Activated T-cell treated with anti-CD3 and anti-CD28 coated beads, Interleukin-2, amount 50 U/mL, for 4 hours (primary cell): Measurements from ENCODE around the gene RPUSD4. TPM values are rescaled to one million over a fixed set of nuclear protein-coding genes. Genes with fewer than 3 reads are reported as not detected.
A peak's percentile ranks its signal among the peaks of the same experiment; 100 is the strongest.
"Not testable (repeated sequence)": the region's sequence is repeated elsewhere in the genome, so short reads cannot be mapped to it uniquely, and the experiment has no call there.

Source experiments
- ATAC-seq, 2 donors: fragments of 200-7000 bp; cut with Tn5 transposase; one replicate each; pipeline ENCODE4 v1.10.0; 2021
- DNase-seq: peaks from one replicate; pipeline ENCODE4 v3.0.0-alpha.2; 2020
- H3K27me3 Mint-ChIP-seq: one replicate; pipeline ENCODE4 v1.8.0; 2021; ENCODE audit warnings: low read depth, mixed read lengths
- H3K36me3 Mint-ChIP-seq: one replicate; pipeline ENCODE4 v1.8.0; 2022; ENCODE audit warnings: mixed read lengths; ENCODE audit not compliant: insufficient read depth
- H3K4me1 Mint-ChIP-seq: one replicate; pipeline ENCODE4 v1.8.0; 2021; ENCODE audit warnings: low read depth, mixed read lengths
- H3K4me3 Mint-ChIP-seq: one replicate; pipeline ENCODE4 v1.8.0; 2021; ENCODE audit warnings: mild to moderate bottlenecking, moderate library complexity, mixed read lengths
- H3K9me3 Mint-ChIP-seq: one replicate; pipeline ENCODE4 v1.8.0; 2021; ENCODE audit warnings: mixed read lengths
- total RNA-seq, 3 donors: library from RNA; stranded (reverse); gene quantifications; one replicate each; pipeline ENCODE4 v1.2.1, GENCODE V29; 2021

The RPUSD4 gene
- 10 to 100 TPM; 51.0 to 52.0 (median 51.4) TPM for total RNA-seq

- Mint-ChIP-seq H3K36me3 (peaks cover 25% of the 10 kb centered on the region), H3K27me3 (no peaks in the 10 kb centered on the region), H3K9me3 (no peaks in the 10 kb centered on the region), H3K4me1 (peaks cover 41% of the 10 kb centered on the region), H3K4me3 (peak within 1 kb of the TSS; percentile 98)
- ATAC-seq (peak; percentile 92 to 93), DNase-seq (peak; percentile 99)
Measured at GRCh38 chr11:126211236-126212088, at the start of gene RPUSD4, which contains the start of gene FAM118B. TSS of gene RPUSD4 (minus strand) at chr11:126211650. CDS start at chr11:126211638, 12 bp downstream. TSS of gene FAM118B (plus strand) at chr11:126211782. CDS start at chr11:126235002, 23,220 bp downstream.

- no peak for ATAC-seq
- peaks cover 18% of the 10 kb centered on the region for H3K36me3 Mint-ChIP-seq
- H3K4me3 Mint-ChIP-seq, result no peak overlapping the region
- no peaks in the 10 kb centered on the region for H3K9me3 Mint-ChIP-seq
- H3K4me1 Mint-ChIP-seq, result no peaks in the 10 kb centered on the region
- no peaks in the 10 kb centered on the region for H3K27me3 Mint-ChIP-seq
- no peak for DNase-seq
Measured at GRCh38 chr11:126257764-126258163, 46.3 kb upstream of the RPUSD4 start.

- DNase-seq, result no peak
- peaks cover 18% of the 10 kb centered on the region for H3K36me3 Mint-ChIP-seq
Measured at GRCh38 chr11:126257144-126257543, 45.7 kb upstream of the RPUSD4 start.

GRCh38 chr11:126256216-126256615 lies 44.8 kb upstream of the RPUSD4 start:
- Mint-ChIP-seq H3K9me3 (no peaks in the 10 kb centered on the region), H3K4me3 (no peak overlapping the region), H3K27me3 (no peaks in the 10 kb centered on the region), H3K4me1 (no peaks in the 10 kb centered on the region), H3K36me3 (peaks cover 17% of the 10 kb centered on the region)
- ATAC-seq, result no peak
- DNase-seq, result no peak

More at GRCh38 chr11:126257144-126257543, 45.7 kb upstream of the RPUSD4 start:
- H3K4me3 Mint-ChIP-seq, result no peak overlapping the region
- H3K9me3 Mint-ChIP-seq, result no peaks in the 10 kb centered on the region
- ATAC-seq, result no peak
- H3K27me3 Mint-ChIP-seq, result no peaks in the 10 kb centered on the region
- H3K4me1 Mint-ChIP-seq, result no peaks in the 10 kb centered on the region

- not testable (repeated sequence) for H3K4me1 Mint-ChIP-seq, H3K4me3 Mint-ChIP-seq, ATAC-seq, H3K27me3 Mint-ChIP-seq, DNase-seq, H3K9me3 Mint-ChIP-seq
- peaks cover 14% of the 10 kb centered on the region for H3K36me3 Mint-ChIP-seq
Measured at GRCh38 chr11:126255507-126255906, 44.1 kb upstream of the RPUSD4 start.

- DNase-seq (no peak), ATAC-seq (no peak)
- H3K36me3 Mint-ChIP-seq, result peaks cover 14% of the 10 kb centered on the region
- no peaks in the 10 kb centered on the region for H3K9me3 Mint-ChIP-seq
- no peak overlapping the region for H3K4me3 Mint-ChIP-seq
- H3K27me3 Mint-ChIP-seq, result no peaks in the 10 kb centered on the region
- H3K4me1 Mint-ChIP-seq, result no peaks in the 10 kb centered on the region
Measured at GRCh38 chr11:126254819-126255218, 43.4 kb upstream of the RPUSD4 start.

GRCh38 chr11:126253265-126253664 lies 41.8 kb upstream of the RPUSD4 start:
- H3K9me3 Mint-ChIP-seq, result no peaks in the 10 kb centered on the region
- H3K4me1 Mint-ChIP-seq, result no peaks in the 10 kb centered on the region
- H3K36me3 Mint-ChIP-seq, result peaks cover 16% of the 10 kb centered on the region
- H3K4me3 Mint-ChIP-seq, result no peak overlapping the region
- H3K27me3 Mint-ChIP-seq, result no peaks in the 10 kb centered on the region
- ATAC-seq (no peak), DNase-seq (no peak)

GRCh38 chr11:126246636-126247035 lies 35.2 kb upstream of the RPUSD4 start:
- peaks cover 19% of the 10 kb centered on the region for H3K36me3 Mint-ChIP-seq
- no peak overlapping the region for H3K4me3 Mint-ChIP-seq
- no peaks in the 10 kb centered on the region for H3K4me1 Mint-ChIP-seq
- ATAC-seq, result no peak
- no peaks in the 10 kb centered on the region for H3K27me3 Mint-ChIP-seq
- H3K9me3 Mint-ChIP-seq, result no peaks in the 10 kb centered on the region
- no peak for DNase-seq

GRCh38 chr11:126233391-126233790 lies 21.9 kb upstream of the RPUSD4 start:
- Mint-ChIP-seq H3K9me3 (no peaks in the 10 kb centered on the region), H3K36me3 (peaks cover 15% of the 10 kb centered on the region), H3K4me1 (no peaks in the 10 kb centered on the region), H3K4me3 (no peak overlapping the region), H3K27me3 (no peaks in the 10 kb centered on the region)
- no peak for DNase-seq
- no peak for ATAC-seq

- H3K27me3 Mint-ChIP-seq, result no peaks in the 10 kb centered on the region
- DNase-seq (no peak), ATAC-seq (no peak)
- no peaks in the 10 kb centered on the region for H3K4me1 Mint-ChIP-seq
- H3K36me3 Mint-ChIP-seq, result peaks cover 15% of the 10 kb centered on the region
- H3K9me3 Mint-ChIP-seq, result no peaks in the 10 kb centered on the region
- no peak overlapping the region for H3K4me3 Mint-ChIP-seq
Measured at GRCh38 chr11:126232683-126233082, 21.2 kb upstream of the RPUSD4 start.

- Mint-ChIP-seq H3K9me3 (no peaks in the 10 kb centered on the region), H3K36me3 (peaks cover 15% of the 10 kb centered on the region), H3K27me3 (no peaks in the 10 kb centered on the region), H3K4me3 (no peak overlapping the region), H3K4me1 (no peaks in the 10 kb centered on the region)
- ATAC-seq (no peak), DNase-seq (no peak)
Measured at GRCh38 chr11:126231725-126232459, 20.4 kb upstream of the RPUSD4 start.

GRCh38 chr11:126229858-126230540 lies 18.5 kb upstream of the RPUSD4 start:
- Mint-ChIP-seq H3K27me3 (no peaks in the 10 kb centered on the region), H3K9me3 (no peaks in the 10 kb centered on the region), H3K4me1 (no peaks in the 10 kb centered on the region), H3K36me3 (peaks cover 6% of the 10 kb centered on the region), H3K4me3 (no peak overlapping the region)
- ATAC-seq (no peak), DNase-seq (no peak)

- Mint-ChIP-seq H3K9me3 (no peaks in the 10 kb centered on the region), H3K27me3 (no peaks in the 10 kb centered on the region), H3K36me3 (peaks cover 6% of the 10 kb centered on the region), H3K4me1 (no peaks in the 10 kb centered on the region), H3K4me3 (no peak overlapping the region)
- no peak for ATAC-seq
- no peak for DNase-seq
Measured at GRCh38 chr11:126226334-126227084, 15.1 kb upstream of the RPUSD4 start.

- Mint-ChIP-seq H3K4me1 (no peaks in the 10 kb centered on the region), H3K36me3 (peaks cover 5% of the 10 kb centered on the region), H3K4me3 (no peak overlapping the region), H3K9me3 (no peaks in the 10 kb centered on the region), H3K27me3 (no peaks in the 10 kb centered on the region)
- DNase-seq, result no peak
- no peak for ATAC-seq
Measured at GRCh38 chr11:126225295-126225665, 13.8 kb upstream of the RPUSD4 start.
